Measurements from ENCODE around the gene PPIP5K1.
"Not testable (repeated sequence)": the region's sequence is repeated elsewhere in the genome, so short reads cannot be mapped to it uniquely, and the experiment has no call there.

Gene PPIP5K1

GRCh38 chr15:43589778-43590466 is at the start of gene PPIP5K1:
TSS of gene PPIP5K1 (minus strand) at chr15:43590208. CDS start at chr15:43584504, 5,704 bp downstream.
- not testable (repeated sequence) for DNase-seq; H3K27me3 ChIP-seq (ENCODE audit: insufficient read depth, low read depth, severe bottlenecking); H3K4me3 ChIP-seq (ENCODE audit: low read depth, low read length); H3K27ac ChIP-seq; H3K9me3 ChIP-seq (ENCODE audit: severe bottlenecking); H3K36me3 ChIP-seq

DNA sequence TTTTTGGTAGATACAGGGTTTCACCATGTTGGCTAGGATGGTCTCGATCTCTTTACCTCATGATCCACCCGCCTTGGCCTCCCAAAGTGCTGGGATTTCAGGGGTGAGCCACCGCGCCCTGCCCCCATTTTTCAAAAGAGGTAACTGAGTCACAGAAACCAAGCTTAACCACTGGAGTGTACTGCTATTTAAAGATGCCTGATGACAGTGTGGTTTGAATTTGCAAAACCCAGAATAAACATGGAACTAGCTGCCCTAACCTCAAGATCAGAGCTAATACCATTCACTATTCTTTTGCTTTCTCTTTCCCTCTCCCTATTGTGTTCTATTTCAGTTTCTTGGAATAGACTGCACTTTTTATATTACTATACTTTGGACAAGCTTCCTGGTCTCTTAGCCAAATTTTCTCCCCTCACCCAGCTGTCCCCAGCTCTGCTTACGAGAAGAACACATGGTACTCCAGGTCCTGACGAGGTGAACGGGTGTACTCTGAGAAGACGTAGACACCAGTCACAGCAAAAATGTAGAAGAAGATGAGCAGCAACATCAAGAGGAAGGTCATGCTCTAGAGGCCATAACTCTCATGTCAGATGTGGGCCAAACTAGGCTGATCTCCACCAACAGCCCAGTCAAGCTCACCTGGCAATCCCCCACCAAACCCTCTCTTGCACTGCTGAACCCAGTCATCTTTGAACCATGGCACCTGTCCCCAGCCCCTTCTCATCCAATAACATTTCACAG is 48.6 kb upstream of the PPIP5K1 start:
- H3K27ac ChIP-seq; DNase-seq; H3K36me3 ChIP-seq; H3K9me3 ChIP-seq (ENCODE audit: severe bottlenecking); H3K4me3 ChIP-seq (ENCODE audit: low read depth, low read length); H3K27me3 ChIP-seq (ENCODE audit: insufficient read depth, low read depth, severe bottlenecking): not testable (repeated sequence)

- not testable (repeated sequence) for H3K36me3 ChIP-seq; DNase-seq; H3K27ac ChIP-seq; H3K27me3 ChIP-seq (ENCODE audit: insufficient read depth, low read depth, severe bottlenecking); H3K9me3 ChIP-seq (ENCODE audit: severe bottlenecking); H3K4me3 ChIP-seq (ENCODE audit: low read depth, low read length)
Measured at GRCh38 chr15:43626937-43627336, 36.9 kb upstream of the PPIP5K1 start.

DNA sequence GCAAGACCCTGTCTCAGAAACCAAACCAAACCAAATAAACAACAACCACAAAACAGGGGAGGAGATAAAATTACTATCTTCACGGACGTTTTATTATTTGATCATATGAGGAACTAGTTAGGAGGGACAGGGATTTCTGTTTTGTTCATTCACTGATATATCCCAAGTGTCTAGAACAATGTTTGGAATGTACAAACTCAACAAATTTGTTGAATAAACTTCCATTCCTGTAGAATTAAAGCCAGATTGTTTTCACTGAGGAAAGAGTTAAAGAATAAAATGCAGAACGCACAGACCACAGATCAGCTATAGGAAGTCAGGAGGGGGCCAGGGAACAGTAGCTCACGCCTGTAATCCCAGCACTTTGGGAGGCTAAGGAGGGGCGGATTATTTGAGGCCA is 35.1 kb upstream of the PPIP5K1 start:
- TF ChIP-seq, protein P1, sequence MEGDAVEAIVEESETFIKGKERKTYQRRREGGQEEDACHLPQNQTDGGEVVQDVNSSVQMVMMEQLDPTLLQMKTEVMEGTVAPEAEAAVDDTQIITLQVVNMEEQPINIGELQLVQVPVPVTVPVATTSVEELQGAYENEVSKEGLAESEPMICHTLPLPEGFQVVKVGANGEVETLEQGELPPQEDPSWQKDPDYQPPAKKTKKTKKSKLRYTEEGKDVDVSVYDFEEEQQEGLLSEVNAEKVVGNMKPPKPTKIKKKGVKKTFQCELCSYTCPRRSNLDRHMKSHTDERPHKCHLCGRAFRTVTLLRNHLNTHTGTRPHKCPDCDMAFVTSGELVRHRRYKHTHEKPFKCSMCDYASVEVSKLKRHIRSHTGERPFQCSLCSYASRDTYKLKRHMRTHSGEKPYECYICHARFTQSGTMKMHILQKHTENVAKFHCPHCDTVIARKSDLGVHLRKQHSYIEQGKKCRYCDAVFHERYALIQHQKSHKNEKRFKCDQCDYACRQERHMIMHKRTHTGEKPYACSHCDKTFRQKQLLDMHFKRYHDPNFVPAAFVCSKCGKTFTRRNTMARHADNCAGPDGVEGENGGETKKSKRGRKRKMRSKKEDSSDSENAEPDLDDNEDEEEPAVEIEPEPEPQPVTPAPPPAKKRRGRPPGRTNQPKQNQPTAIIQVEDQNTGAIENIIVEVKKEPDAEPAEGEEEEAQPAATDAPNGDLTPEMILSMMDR (IDR thresholded peaks at IDR 0.05; ENCODE audit: low read depth, low read length), result no peak
- H3K4me3 ChIP-seq (ENCODE audit: low read depth, low read length), result no peak overlapping the region
- no peaks in the 10 kb centered on the region for H3K36me3 ChIP-seq
- H3K9me3 ChIP-seq (ENCODE audit: severe bottlenecking), result no peaks in the 10 kb centered on the region
- H3K27ac ChIP-seq, result no peak overlapping the region
- DNase-seq, result no peak
- no peaks in the 10 kb centered on the region for H3K27me3 ChIP-seq (ENCODE audit: insufficient read depth, low read depth, severe bottlenecking)

- not testable (repeated sequence) for H3K27me3 ChIP-seq (ENCODE audit: insufficient read depth, low read depth, severe bottlenecking); H3K4me3 ChIP-seq (ENCODE audit: low read depth, low read length); H3K36me3 ChIP-seq; H3K27ac ChIP-seq; H3K9me3 ChIP-seq (ENCODE audit: severe bottlenecking); DNase-seq
Measured at GRCh38 chr15:43622068-43622799, 32.2 kb upstream of the PPIP5K1 start.

- not testable (repeated sequence) for H3K27ac ChIP-seq; DNase-seq; H3K27me3 ChIP-seq (ENCODE audit: insufficient read depth, low read depth, severe bottlenecking); H3K4me3 ChIP-seq (ENCODE audit: low read depth, low read length); H3K9me3 ChIP-seq (ENCODE audit: severe bottlenecking); H3K36me3 ChIP-seq
Measured at GRCh38 chr15:43618700-43619099, 28.7 kb upstream of the PPIP5K1 start, which contains the start of gene STRC. TSS of gene STRC (minus strand) at chr15:43618800. CDS start at chr15:43618722, 78 bp downstream.

GRCh38 chr15:43617750-43618149 is 27.7 kb upstream of the PPIP5K1 start:
- H3K36me3 ChIP-seq; H3K27ac ChIP-seq; H3K4me3 ChIP-seq (ENCODE audit: low read depth, low read length); DNase-seq; H3K27me3 ChIP-seq (ENCODE audit: insufficient read depth, low read depth, severe bottlenecking); H3K9me3 ChIP-seq (ENCODE audit: severe bottlenecking): not testable (repeated sequence)

GRCh38 chr15:43602233-43602632 is 12.2 kb upstream of the PPIP5K1 start:
- H3K9me3 ChIP-seq (ENCODE audit: severe bottlenecking); H3K27me3 ChIP-seq (ENCODE audit: insufficient read depth, low read depth, severe bottlenecking); H3K36me3 ChIP-seq; H3K27ac ChIP-seq; H3K4me3 ChIP-seq (ENCODE audit: low read depth, low read length): not testable (repeated sequence)
- DNase-seq, result peak; percentile 15

GRCh38 chr15:43600200-43600599 is 10.2 kb upstream of the PPIP5K1 start:
- not testable (repeated sequence) for H3K27ac ChIP-seq; DNase-seq; H3K9me3 ChIP-seq (ENCODE audit: severe bottlenecking); H3K27me3 ChIP-seq (ENCODE audit: insufficient read depth, low read depth, severe bottlenecking); H3K4me3 ChIP-seq (ENCODE audit: low read depth, low read length)
- peaks cover 11% of the 10 kb centered on the region for H3K36me3 ChIP-seq

DNA sequence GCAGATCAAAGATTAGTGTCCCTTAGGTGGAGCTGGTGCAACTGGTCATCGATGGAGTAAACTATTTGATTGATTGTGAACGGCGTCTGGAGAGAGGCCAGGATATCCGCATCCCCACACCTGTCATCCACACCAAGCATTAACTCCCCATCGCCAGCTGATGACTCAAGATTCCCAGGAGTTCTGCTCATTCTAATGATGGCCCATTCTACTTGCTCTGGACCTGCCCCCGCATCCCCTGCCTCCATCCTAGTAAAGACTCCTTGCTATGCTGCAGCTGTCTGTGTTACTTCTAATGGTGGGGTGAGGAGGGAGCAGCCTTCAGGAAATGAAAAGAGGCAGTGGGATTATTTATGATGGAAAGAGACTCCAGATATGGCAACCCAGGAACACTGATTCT is 9.1 kb upstream of the PPIP5K1 start:
- not testable (repeated sequence) for DNase-seq; H3K4me3 ChIP-seq (ENCODE audit: low read depth, low read length); H3K27ac ChIP-seq; H3K27me3 ChIP-seq (ENCODE audit: insufficient read depth, low read depth, severe bottlenecking); H3K9me3 ChIP-seq (ENCODE audit: severe bottlenecking)
- H3K36me3 ChIP-seq, result peaks cover 11% of the 10 kb centered on the region

GRCh38 chr15:43593328-43594190 is 3.6 kb upstream of the PPIP5K1 start, which contains the start of gene CKMT1B:
TSS of gene CKMT1B (plus strand) at chr15:43594027. CDS start at chr15:43594219, 192 bp downstream.
- H3K36me3 ChIP-seq; H3K27me3 ChIP-seq (ENCODE audit: insufficient read depth, low read depth, severe bottlenecking); DNase-seq; H3K4me3 ChIP-seq (ENCODE audit: low read depth, low read length); H3K9me3 ChIP-seq (ENCODE audit: severe bottlenecking); H3K27ac ChIP-seq: not testable (repeated sequence)

DNA sequence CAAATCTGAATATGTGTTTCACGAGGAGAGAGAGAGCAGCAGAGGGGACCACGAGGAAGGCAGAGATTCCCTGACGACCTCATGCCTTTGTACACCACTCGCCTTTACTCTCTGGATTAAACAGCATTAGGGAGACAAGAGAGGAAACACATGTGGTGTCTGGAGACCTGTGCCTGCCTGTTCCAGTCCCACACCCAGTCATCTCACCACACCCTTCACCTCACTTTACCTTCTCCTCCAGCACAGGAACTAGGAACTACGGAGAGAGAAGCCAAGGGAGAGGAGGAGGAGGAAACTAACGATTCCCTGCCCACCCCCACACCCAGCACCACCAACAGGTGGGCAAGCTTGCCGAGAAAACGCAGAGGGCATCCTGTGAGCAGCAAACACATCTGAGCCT is 2.8 kb upstream of the PPIP5K1 start:
- not testable (repeated sequence) for H3K4me3 ChIP-seq (ENCODE audit: low read depth, low read length); H3K27me3 ChIP-seq (ENCODE audit: insufficient read depth, low read depth, severe bottlenecking); H3K36me3 ChIP-seq; H3K27ac ChIP-seq; H3K9me3 ChIP-seq (ENCODE audit: severe bottlenecking)
- DNase-seq, result peak; percentile 34
